Measurements from ENCODE around the gene NUDT8.
A peak's percentile ranks its signal among the peaks of the same experiment; 100 is the strongest.
"Not testable (repeated sequence)": the region's sequence is repeated elsewhere in the genome, so short reads cannot be mapped to it uniquely, and the experiment has no call there.

NUDT8 gene

GRCh38 chr11:67627812-67628624 lies 1.7 kb downstream of the NUDT8 start:
- no peak for DNase-seq (ENCODE audit: low spot score)

- no peak for DNase-seq (ENCODE audit: low spot score)
These were observed 2.3 kb downstream of the NUDT8 start for GRCh38 chr11:67627441-67627811.

- no peak for DNase-seq (ENCODE audit: low spot score)
These were observed 2.8 kb downstream of the NUDT8 start for GRCh38 chr11:67626970-67627369.

GRCh38 chr11:67626131-67626833 lies 3.5 kb downstream of the NUDT8 start:
- not testable (repeated sequence) for DNase-seq (ENCODE audit: low spot score)

GRCh38 chr11:67623795-67624194 lies 5.9 kb downstream of the NUDT8 start:
- not testable (repeated sequence) for DNase-seq (ENCODE audit: low spot score)

- DNase-seq (ENCODE audit: low spot score), result not testable (repeated sequence)
These were observed 6.8 kb downstream of the NUDT8 start for GRCh38 chr11:67622905-67623304.

- DNase-seq (ENCODE audit: low spot score), result not testable (repeated sequence)
These were observed 7.8 kb downstream of the NUDT8 start for GRCh38 chr11:67621928-67622327.

- DNase-seq (ENCODE audit: low spot score), result not testable (repeated sequence)
These were observed 9.1 kb downstream of the NUDT8 start for GRCh38 chr11:67620621-67621020.

- DNase-seq (ENCODE audit: low spot score), result not testable (repeated sequence)
These were observed 9.8 kb downstream of the NUDT8 start for GRCh38 chr11:67619683-67620618.

GRCh38 chr11:67618901-67619659 lies 10.7 kb downstream of the NUDT8 start:
- not testable (repeated sequence) for DNase-seq (ENCODE audit: low spot score)

- no peak for DNase-seq (ENCODE audit: low spot score)
These were observed 12.3 kb downstream of the NUDT8 start for GRCh38 chr11:67617243-67617953.

GRCh38 chr11:67616431-67617242 lies 13.1 kb downstream of the NUDT8 start:
- no peak for DNase-seq (ENCODE audit: low spot score)

GRCh38 chr11:67615728-67616430 lies 13.9 kb downstream of the NUDT8 start:
- DNase-seq (ENCODE audit: low spot score), result peak; percentile 8

- DNase-seq (ENCODE audit: low spot score), result peak; percentile 50
These were observed 14.7 kb downstream of the NUDT8 start for GRCh38 chr11:67614730-67615714.

- peak; percentile 86 for DNase-seq (ENCODE audit: low spot score)
These were observed 15.6 kb downstream of the NUDT8 start for GRCh38 chr11:67613960-67614715.

- DNase-seq (ENCODE audit: low spot score), result no peak
These were observed 16.3 kb downstream of the NUDT8 start for GRCh38 chr11:67613313-67613959.

- no peak for DNase-seq (ENCODE audit: low spot score)
These were observed 17.0 kb downstream of the NUDT8 start for GRCh38 chr11:67612751-67613150.
